MG63 (cell line): ENCODE data around the gene SACS. TPM values are rescaled to one million over a fixed set of nuclear protein-coding genes. Genes with fewer than 3 reads are reported as not detected.
A peak's percentile ranks its signal among the peaks of the same experiment; 100 is the strongest.
"Not testable (repeated sequence)": the region's sequence is repeated elsewhere in the genome, so short reads cannot be mapped to it uniquely, and the experiment has no call there.

Experiments used
- DNase-seq: peaks from one replicate; pipeline ENCODE4 v3.0.0-alpha.2; 2020
- H3K27me3 ChIP-seq: fragments of 250-450 bp; sonication (Bioruptor Pico); 2 replicates; pipeline ENCODE4 v1.5.1; 2020; ENCODE audit warnings: mild to moderate bottlenecking, moderate library complexity
- H3K36me3 ChIP-seq: fragments of 250-450 bp; sonication (Bioruptor Pico); 2 replicates; pipeline ENCODE4 v1.5.1; 2020; ENCODE audit warnings: mild to moderate bottlenecking, moderate library complexity
- H3K4me3 ChIP-seq: fragments of 250-450 bp; sonication (Bioruptor Pico); 2 replicates; pipeline ENCODE4 v1.5.1; 2020; ENCODE audit warnings: mild to moderate bottlenecking, moderate library complexity
- H3K9me3 ChIP-seq: fragments of 250-450 bp; sonication (Bioruptor Pico); 2 replicates; pipeline ENCODE4 v1.5.1; 2020; ENCODE audit warnings: mild to moderate bottlenecking, moderate library complexity
- total RNA-seq: library from RNA; depleted of rRNA; stranded (reverse); fragments of >200 nt; shearing (Covaris generic); gene quantifications from 2 replicates; pipeline ENCODE4 v1.2.3, GENCODE V29; 2014; ENCODE audit warnings: low replicate concordance

Gene SACS
- total RNA-seq, 1 experiment from 2014 or later = 32.1 TPM

GRCh38 chr13:23436680-23437079, 3.2 kb upstream of the SACS start:
- Histone ChIP-seq H3K4me3 (no peak overlapping the region), H3K9me3 (no peaks in the 10 kb centered on the region)
- no peak for DNase-seq

GRCh38 chr13:23434491-23434890, 989 bp upstream of the SACS start:
- Histone ChIP-seq H3K27me3 (no peaks in the 10 kb centered on the region), H3K36me3 (no peaks in the 10 kb centered on the region), H3K4me3 (no peak overlapping the region), H3K9me3 (no peaks in the 10 kb centered on the region)
- no peak for DNase-seq

More at GRCh38 chr13:23436680-23437079, 3.2 kb upstream of the SACS start:
- Histone ChIP-seq H3K36me3 (no peaks in the 10 kb centered on the region), H3K27me3 (no peaks in the 10 kb centered on the region)

GRCh38 chr13:23432626-23433025, 876 bp downstream of the SACS start:
- no peak for DNase-seq
- Histone ChIP-seq H3K36me3 (no peaks in the 10 kb centered on the region), H3K9me3 (no peaks in the 10 kb centered on the region), H3K27me3 (no peaks in the 10 kb centered on the region), H3K4me3 (peak overlapping the region; percentile 72)

GRCh38 chr13:23430664-23431063, 2.8 kb downstream of the SACS start:
- no peaks in the 10 kb centered on the region for H3K27me3 ChIP-seq
- no peaks in the 10 kb centered on the region for H3K36me3 ChIP-seq
- H3K4me3 ChIP-seq = no peak overlapping the region
- DNase-seq = no peak
- H3K9me3 ChIP-seq = no peaks in the 10 kb centered on the region

DNA sequence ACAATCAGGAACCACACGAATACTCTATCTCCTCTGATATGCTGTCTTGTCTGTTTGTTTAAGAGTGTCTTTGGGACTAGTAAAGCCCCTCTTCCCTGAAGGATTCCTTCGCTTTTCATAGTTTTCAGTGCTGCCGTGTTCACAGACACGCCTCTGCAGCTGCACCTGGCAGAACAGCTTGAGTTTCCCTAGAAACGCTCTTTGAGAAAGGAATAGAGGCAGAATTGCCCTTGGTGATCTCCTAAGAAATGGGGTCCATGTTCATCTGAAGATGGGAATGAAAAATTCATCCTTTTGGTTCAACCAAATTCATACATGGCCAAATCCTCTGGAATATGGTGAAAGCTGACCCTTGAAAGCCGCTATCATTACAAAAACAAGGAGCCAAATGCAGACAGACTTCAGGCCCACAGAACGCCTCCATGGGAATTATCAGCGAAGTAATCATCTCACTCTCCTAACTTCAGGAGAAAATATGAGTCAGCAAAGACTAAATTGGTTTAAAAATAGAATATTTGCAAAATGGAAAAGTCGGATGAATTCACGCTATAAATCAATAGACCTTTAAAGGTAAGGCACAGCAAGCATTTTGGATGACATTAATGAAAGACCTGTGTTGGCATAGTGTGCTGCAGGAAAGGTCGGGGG, 5.5 kb downstream of the SACS start:
- Histone ChIP-seq H3K4me3 (no peak overlapping the region), H3K36me3 (no peaks in the 10 kb centered on the region), H3K9me3 (no peaks in the 10 kb centered on the region), H3K27me3 (no peaks in the 10 kb centered on the region)
- DNase-seq = no peak

DNA sequence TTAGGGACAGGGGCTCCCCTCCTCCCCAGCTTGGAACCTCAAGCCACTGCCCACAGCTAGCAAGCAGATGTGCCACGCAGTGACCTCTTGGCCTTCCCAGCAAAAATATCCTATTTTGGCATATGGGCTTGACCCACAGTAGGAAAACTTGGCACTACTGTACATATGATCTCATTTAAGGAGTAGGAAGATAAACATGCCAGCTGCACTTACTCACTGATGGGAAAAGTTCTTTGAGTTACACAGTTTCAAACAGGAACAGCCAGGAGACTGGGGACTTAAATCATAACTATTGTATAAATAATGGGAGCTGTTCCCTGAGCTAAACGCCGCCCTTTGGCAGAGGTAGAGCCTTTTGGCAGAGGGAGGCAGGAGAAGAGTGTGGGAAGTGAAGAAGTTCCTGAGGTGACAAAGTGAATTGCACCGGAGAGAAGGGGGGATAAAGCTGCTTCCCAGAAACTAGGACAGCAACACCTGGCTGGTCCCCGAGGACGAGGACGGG, 6.1 kb downstream of the SACS start:
- Histone ChIP-seq H3K4me3 (no peak overlapping the region), H3K9me3 (no peaks in the 10 kb centered on the region), H3K27me3 (no peaks in the 10 kb centered on the region), H3K36me3 (no peaks in the 10 kb centered on the region)
- DNase-seq = peak; percentile 85

DNA sequence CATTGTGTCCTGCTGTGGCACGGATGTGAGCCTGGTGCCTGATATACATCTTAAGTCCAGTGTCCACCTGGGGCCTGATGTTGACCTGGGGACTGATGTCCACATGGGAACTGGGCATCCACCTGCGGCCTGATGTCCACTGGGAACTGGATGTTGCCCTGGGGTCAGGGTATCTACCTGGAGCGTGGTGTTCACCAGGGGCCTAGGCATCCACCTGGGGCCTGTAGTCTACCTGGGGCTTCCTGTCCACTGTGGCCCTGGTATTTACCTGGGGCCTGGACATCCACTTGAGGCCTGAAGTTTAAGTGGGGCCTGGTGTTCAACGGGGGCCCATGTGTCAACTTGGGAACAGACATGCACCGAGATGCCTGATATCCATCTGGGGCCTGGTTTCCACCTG, 11.9 kb downstream of the SACS start:
- Histone ChIP-seq H3K36me3 (no peaks in the 10 kb centered on the region), H3K4me3 (no peak overlapping the region), H3K27me3 (no peaks in the 10 kb centered on the region), H3K9me3 (no peaks in the 10 kb centered on the region)
- no peak for DNase-seq

DNA sequence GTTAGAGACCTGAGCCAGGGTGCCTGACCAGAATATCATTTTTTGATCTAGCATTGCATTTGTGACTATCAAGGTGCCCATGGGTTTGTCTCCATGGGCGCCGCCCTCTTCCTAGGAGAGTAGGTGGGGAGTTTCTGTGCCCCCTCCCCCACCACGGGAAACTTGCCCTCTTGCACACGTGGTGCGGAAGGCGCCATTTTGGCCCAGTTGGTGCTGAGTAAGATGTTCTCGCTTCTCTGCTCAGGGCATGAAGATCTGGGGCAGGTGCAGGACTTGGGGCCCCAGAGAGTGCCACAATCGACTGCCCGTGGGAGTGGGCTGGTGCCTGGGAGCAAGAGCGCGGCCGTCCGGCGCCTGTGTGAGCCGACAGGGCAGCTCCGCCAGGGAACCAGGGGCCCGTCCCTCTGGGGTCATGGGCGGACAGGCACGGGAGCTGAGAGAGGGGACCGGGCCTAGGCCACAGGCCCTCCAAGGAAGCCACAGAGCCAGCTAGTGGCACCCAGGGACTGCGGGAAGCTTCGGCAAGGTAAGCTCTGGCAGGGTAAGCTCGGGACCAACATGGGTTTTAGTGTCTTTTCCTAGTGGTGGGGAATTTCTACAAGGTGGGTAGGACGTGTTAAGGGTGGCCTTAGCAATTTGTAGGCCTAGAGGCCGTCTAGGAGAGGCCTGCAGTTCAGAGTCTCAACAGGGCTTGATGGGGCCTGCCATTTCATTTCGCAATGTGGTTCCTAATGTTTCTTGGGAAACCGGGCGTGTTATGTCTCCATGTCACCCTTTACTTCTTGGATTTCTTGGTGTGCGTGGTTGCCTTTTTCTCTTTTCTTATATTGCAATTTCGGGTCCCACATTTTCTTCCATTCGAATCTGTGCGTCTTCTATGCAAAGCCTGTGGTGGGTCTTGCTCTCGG, 14.5 kb downstream of the SACS start:
- no peak for DNase-seq
- H3K4me3 ChIP-seq = no peak overlapping the region
- no peaks in the 10 kb centered on the region for H3K36me3 ChIP-seq
- H3K9me3 ChIP-seq = no peaks in the 10 kb centered on the region
- H3K27me3 ChIP-seq = no peaks in the 10 kb centered on the region

- no peaks in the 10 kb centered on the region for H3K27me3 ChIP-seq
- no peaks in the 10 kb centered on the region for H3K9me3 ChIP-seq
- DNase-seq = no peak
- no peaks in the 10 kb centered on the region for H3K36me3 ChIP-seq
- no peak overlapping the region for H3K4me3 ChIP-seq
These were observed 18.8 kb downstream of the SACS start for GRCh38 chr13:23414682-23415081.

- Histone ChIP-seq H3K36me3 (no peaks in the 10 kb centered on the region), H3K9me3 (no peaks in the 10 kb centered on the region), H3K27me3 (no peaks in the 10 kb centered on the region), H3K4me3 (no peak overlapping the region)
- DNase-seq = no peak
These were observed 21.8 kb downstream of the SACS start for GRCh38 chr13:23411706-23412105.

- H3K27me3 ChIP-seq = no peaks in the 10 kb centered on the region
- no peak overlapping the region for H3K4me3 ChIP-seq
- no peak for DNase-seq
- H3K36me3 ChIP-seq = no peaks in the 10 kb centered on the region
- H3K9me3 ChIP-seq = no peaks in the 10 kb centered on the region; the same call in 1 of the 2 replicates
These were observed 22.3 kb downstream of the SACS start for GRCh38 chr13:23411220-23411619.

DNA sequence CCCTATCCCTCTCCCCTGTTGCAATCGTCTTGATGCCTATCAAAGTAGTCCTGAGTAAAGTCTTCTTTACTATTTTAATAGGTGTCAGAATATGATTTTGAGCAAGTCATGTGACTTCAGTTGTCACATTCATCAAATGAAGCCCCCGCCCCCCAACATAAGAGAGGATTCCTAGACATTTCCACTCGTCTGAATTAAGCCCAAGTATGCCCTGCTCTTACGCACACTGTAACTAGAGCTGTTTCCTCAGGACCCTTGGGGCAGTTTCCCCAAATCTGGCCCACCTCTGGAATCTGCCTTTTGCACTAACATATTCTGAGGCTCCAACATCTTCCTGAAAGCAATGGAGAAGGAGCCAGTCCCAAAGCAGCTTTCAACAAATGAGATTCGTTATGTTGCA, 25.5 kb downstream of the SACS start:
- Histone ChIP-seq H3K36me3 (no peaks in the 10 kb centered on the region), H3K9me3 (no peaks in the 10 kb centered on the region; the same call in 1 of the 2 replicates), H3K4me3 (no peak overlapping the region), H3K27me3 (no peaks in the 10 kb centered on the region)
- DNase-seq = no peak

- not testable (repeated sequence) for H3K27me3 ChIP-seq, H3K4me3 ChIP-seq, H3K9me3 ChIP-seq, DNase-seq, H3K36me3 ChIP-seq
These were observed 32.3 kb downstream of the SACS start for GRCh38 chr13:23401156-23401555.

DNA sequence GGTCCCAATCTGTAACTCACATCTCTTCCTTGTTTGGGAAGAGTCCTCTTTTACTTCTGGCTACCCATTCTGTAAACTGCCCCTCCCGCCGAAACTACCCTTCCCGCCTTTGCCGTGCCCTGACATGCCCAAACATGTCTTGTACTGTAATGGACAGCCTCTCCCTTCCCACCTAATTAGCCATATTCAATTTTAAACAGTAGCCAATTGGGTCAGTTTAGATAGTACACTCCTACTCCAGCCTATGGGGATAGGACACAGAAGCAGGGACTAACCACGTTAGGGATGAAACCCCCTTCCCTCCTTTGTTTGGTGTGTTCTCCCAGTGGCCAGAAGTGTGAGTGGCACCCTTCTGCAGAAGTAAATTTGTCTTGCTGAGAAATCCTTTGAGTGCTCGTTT, 34.2 kb downstream of the SACS start:
- Histone ChIP-seq H3K4me3 (no peak overlapping the region), H3K27me3 (no peaks in the 10 kb centered on the region), H3K9me3 (no peaks in the 10 kb centered on the region), H3K36me3 (no peaks in the 10 kb centered on the region)
- DNase-seq = no peak

DNA sequence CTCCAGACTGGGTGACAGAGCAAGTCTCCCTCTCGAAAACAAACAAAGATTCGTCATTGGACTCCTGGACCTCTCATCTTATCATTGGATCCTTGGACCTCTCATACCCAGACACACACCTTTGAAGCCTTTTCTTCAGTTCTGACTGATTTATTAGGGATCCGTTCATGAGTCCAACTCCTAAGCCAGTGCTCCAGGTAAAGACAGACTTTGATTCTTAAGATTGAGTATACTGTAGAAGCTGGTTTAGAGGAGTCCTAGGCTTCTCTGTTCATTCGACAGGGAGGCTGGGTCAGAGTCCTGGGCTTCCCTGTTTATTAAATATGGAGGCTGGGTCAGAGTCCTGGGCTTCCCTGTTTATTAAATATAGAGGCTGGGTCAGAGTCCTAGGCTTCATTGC, 38.7 kb downstream of the SACS start:
- no peak for DNase-seq
- Histone ChIP-seq H3K27me3 (no peaks in the 10 kb centered on the region), H3K4me3 (no peak overlapping the region), H3K36me3 (no peaks in the 10 kb centered on the region), H3K9me3 (no peaks in the 10 kb centered on the region)

DNA sequence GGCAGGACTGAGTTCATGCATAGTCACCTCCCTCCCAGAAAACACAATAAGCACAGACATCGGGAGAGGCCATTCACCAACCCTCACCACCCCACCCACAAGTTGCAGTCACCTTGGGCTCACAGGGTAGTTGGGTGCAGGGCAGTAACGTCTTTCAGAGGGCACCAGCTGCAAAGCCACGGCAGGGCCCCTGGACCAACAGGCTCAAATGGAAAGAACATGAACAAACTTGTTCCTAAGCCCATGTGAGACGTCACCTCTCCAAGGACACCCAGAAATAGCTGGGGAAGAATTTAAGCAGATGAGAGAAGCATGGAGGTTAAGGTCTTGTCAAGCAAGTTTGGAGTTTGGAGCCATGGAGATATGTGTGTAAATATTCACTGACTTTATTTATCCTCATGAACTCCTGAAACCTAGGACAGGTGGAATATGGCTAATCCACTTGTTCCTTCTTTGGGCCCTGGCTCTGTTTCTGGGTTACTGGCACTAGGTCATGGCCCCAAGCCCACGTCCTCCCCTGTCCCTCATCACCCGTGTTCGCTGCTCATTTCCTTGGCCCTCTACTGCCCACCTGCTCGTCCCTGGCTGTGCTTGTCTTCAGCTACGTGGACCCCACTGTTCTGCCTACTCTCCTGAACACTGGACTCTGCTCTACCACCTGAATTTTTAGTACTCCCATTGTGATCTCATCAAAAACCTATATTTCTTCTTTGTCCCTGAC, 40.4 kb downstream of the SACS start:
- no peaks in the 10 kb centered on the region for H3K9me3 ChIP-seq
- no peak for DNase-seq
- H3K27me3 ChIP-seq = no peaks in the 10 kb centered on the region
- H3K36me3 ChIP-seq = no peaks in the 10 kb centered on the region
- H3K4me3 ChIP-seq = no peak overlapping the region

GRCh38 chr13:23392313-23392712, 41.2 kb downstream of the SACS start:
- Histone ChIP-seq H3K4me3 (no peak overlapping the region), H3K27me3 (no peaks in the 10 kb centered on the region), H3K36me3 (no peaks in the 10 kb centered on the region), H3K9me3 (no peaks in the 10 kb centered on the region)
- DNase-seq = no peak
